DMS114 treated with DMSO at 0.1 percent for 48 hours (cell line): ENCODE measurements around the gene PDE2A.
"Not testable (repeated sequence)": the region's sequence is repeated elsewhere in the genome, so short reads cannot be mapped to it uniquely, and the experiment has no call there.

Experiments
- DNase-seq: peaks from one replicate; lab custom pipeline; 2025; ENCODE audit not compliant: unreplicated experiment; lab: John Stamatoyannopoulos, UW

Gene PDE2A

GRCh38 chr11:72555014-72555522 lies 119.2 kb downstream of the PDE2A start:
- not testable (repeated sequence) for DNase-seq

- no peak for DNase-seq
Measured at GRCh38 chr11:72553706-72554105, 120.5 kb downstream of the PDE2A start.

GRCh38 chr11:72552399-72552910 lies 121.8 kb downstream of the PDE2A start:
- DNase-seq: no peak

- no peak for DNase-seq
Measured at GRCh38 chr11:72551571-72551970, 122.7 kb downstream of the PDE2A start.

GRCh38 chr11:72548463-72548862 lies 125.8 kb downstream of the PDE2A start:
- no peak for DNase-seq

- no peak for DNase-seq
Measured at GRCh38 chr11:72546866-72547265, 127.4 kb downstream of the PDE2A start.

- DNase-seq: no peak
Measured at GRCh38 chr11:72544589-72544988, 129.6 kb downstream of the PDE2A start.

GRCh38 chr11:72543849-72544542 lies 130.2 kb downstream of the PDE2A start:
- no peak for DNase-seq

GRCh38 chr11:72541257-72541974 lies 132.8 kb downstream of the PDE2A start:
- no peak for DNase-seq

GRCh38 chr11:72537051-72537450 lies 137.2 kb downstream of the PDE2A start:
- DNase-seq: no peak

- no peak for DNase-seq
Measured at GRCh38 chr11:72535194-72535547, 139.1 kb downstream of the PDE2A start.

- no peak for DNase-seq
Measured at GRCh38 chr11:72534371-72535193, 139.6 kb downstream of the PDE2A start.

- DNase-seq: no peak
Measured at GRCh38 chr11:72529068-72529467, 145.2 kb downstream of the PDE2A start.

GRCh38 chr11:72528121-72528520 lies 146.1 kb downstream of the PDE2A start:
- no peak for DNase-seq
